Smooth muscle cell (in vitro differentiated cells): ENCODE measurements around the gene IGF2R. TPM values are rescaled to one million over a fixed set of nuclear protein-coding genes. Genes with fewer than 3 reads are reported as not detected.

ENCODE experiments used
- DNase-seq: peaks from one replicate; lab custom pipeline; 2025; ENCODE audit not compliant: unreplicated experiment; lab: John Stamatoyannopoulos, UW
- H2AFZ ChIP-seq: fragments of 200-600 bp; sonication (generic); 2 replicates; pipeline ENCODE4 v1.6.0; 2016; ENCODE audit warnings: antibody characterized with exemption, low read depth, mild to moderate bottlenecking
- H3F3A ChIP-seq: fragments of 200-600 bp; sonication (generic); 2 replicates; pipeline ENCODE4 v1.6.0; 2017; ENCODE audit warnings: antibody characterized with exemption, low read depth
- H3K27ac ChIP-seq: fragments of 200-600 bp; sonication (generic); 2 replicates; pipeline ENCODE4 v1.5.1; 2016; ENCODE audit warnings: low read depth, mild to moderate bottlenecking
- H3K27me3 ChIP-seq: fragments of 200-600 bp; sonication (generic); 2 replicates; pipeline ENCODE4 v1.6.1; 2016; ENCODE audit warnings: low read depth, mild to moderate bottlenecking
- H3K36me3 ChIP-seq: fragments of 200-600 bp; sonication (generic); 2 replicates; pipeline ENCODE4 v1.5.1; 2016; ENCODE audit warnings: low read depth
- H3K4me1 ChIP-seq: fragments of 200-600 bp; sonication (generic); 2 replicates; pipeline ENCODE4 v1.5.1; 2016; ENCODE audit warnings: low read depth
- H3K4me2 ChIP-seq: fragments of 200-600 bp; sonication (generic); 2 replicates; pipeline ENCODE4 v1.6.0; 2016; ENCODE audit warnings: mild to moderate bottlenecking
- H3K4me3 ChIP-seq: fragments of 200-600 bp; sonication (generic); 2 replicates; pipeline ENCODE4 v1.5.1; 2016; ENCODE audit warnings: mild to moderate bottlenecking
- H3K79me2 ChIP-seq: fragments of 200-600 bp; sonication (generic); 2 replicates; pipeline ENCODE4 v1.6.0; 2016; ENCODE audit warnings: low read depth, mild to moderate bottlenecking
- H3K9ac ChIP-seq: fragments of 200-600 bp; sonication (generic); 2 replicates; pipeline ENCODE4 v1.6.0; 2016; ENCODE audit warnings: low read depth
- H3K9me3 ChIP-seq: fragments of 200-600 bp; sonication (generic); replicated peaks from 2 replicates; pipeline ENCODE4 v1.5.1; 2016; ENCODE audit warnings: low read depth
- H4K20me1 ChIP-seq: fragments of 200-600 bp; sonication (generic); 2 replicates; pipeline ENCODE4 v1.6.0; 2016; ENCODE audit warnings: low read depth
- WGBS: methylation state at CpG from one replicate; pipeline ENCODE4 v1.1.7; 2016; ENCODE audit warnings: low lambda C conversion rate; 5-methylcytosine and 5-hydroxymethylcytosine counted together
- polyA plus RNA-seq: library from polyadenylated mRNA; unstranded; fragments of >200 nt; fragmentation: Nextera tagmentation; extraction: Ambion mirVana; gene quantifications from 2 replicates; pipeline ENCODE4 v1.2.1, GENCODE V29; 2016
- total RNA-seq: library from RNA; depleted of rRNA; stranded (reverse); fragments of >200 nt; gene quantifications from 2 replicates; pipeline ENCODE4 v1.2.3, GENCODE V29; 2014
- TF ChIP-seq, protein P1 (sequence below): fragments of 200-600 bp; sonication (generic); IDR thresholded peaks from 2 replicates; pipeline ENCODE4 v1.5.1; 2017; ENCODE audit warnings: borderline replicate concordance, mild to moderate bottlenecking, antibody characterized with exemption; ENCODE audit not compliant: insufficient read depth, poor library complexity, severe bottlenecking

The IGF2R gene
- total and polyA plus RNA-seq, 2 experiments from 2014 or later, result 44.7 to 77.4 TPM

DNA sequence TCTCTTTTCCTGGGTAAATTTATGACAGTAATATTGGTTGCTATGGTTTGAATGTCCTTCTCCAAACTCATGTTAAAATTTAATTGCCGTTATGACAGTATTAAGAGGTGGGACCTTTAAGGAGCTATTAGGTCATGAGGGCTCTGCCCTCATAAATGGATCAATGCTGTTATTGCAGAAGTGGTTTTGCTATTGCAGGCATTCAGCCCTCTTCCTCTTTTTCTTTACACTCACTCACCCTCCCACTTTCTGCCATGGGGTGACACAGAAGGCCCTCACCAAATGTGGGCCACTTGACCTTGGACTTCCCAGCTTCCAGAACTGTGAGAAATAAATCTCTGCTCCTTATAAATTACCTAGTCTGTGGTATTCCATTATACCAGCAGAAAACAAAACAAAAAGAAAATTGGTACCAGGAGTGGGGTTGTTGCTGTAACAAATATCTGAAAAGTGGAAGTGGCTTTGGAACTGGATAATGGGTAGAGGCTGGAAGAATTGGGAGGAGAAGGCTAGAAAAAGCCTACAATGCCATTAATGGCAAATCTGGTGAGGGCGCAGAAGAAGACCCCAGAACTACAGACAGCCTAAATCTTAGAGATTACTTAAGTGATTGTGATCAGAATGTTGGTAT is 24.8 kb upstream of the IGF2R start:
- TF ChIP-seq, protein P1, sequence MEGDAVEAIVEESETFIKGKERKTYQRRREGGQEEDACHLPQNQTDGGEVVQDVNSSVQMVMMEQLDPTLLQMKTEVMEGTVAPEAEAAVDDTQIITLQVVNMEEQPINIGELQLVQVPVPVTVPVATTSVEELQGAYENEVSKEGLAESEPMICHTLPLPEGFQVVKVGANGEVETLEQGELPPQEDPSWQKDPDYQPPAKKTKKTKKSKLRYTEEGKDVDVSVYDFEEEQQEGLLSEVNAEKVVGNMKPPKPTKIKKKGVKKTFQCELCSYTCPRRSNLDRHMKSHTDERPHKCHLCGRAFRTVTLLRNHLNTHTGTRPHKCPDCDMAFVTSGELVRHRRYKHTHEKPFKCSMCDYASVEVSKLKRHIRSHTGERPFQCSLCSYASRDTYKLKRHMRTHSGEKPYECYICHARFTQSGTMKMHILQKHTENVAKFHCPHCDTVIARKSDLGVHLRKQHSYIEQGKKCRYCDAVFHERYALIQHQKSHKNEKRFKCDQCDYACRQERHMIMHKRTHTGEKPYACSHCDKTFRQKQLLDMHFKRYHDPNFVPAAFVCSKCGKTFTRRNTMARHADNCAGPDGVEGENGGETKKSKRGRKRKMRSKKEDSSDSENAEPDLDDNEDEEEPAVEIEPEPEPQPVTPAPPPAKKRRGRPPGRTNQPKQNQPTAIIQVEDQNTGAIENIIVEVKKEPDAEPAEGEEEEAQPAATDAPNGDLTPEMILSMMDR, result no peak
- no peak overlapping the region for H3K9ac ChIP-seq
- H3K27me3 ChIP-seq, result no peaks in the 10 kb centered on the region
- DNase-seq, result no peak
- H3K4me3 ChIP-seq, result no peak overlapping the region
- no peak overlapping the region for H2AFZ ChIP-seq
- no peaks in the 10 kb centered on the region for H3K9me3 ChIP-seq
- H3K36me3 ChIP-seq, result no peaks in the 10 kb centered on the region
- no peak overlapping the region for H3K4me2 ChIP-seq
- H3K4me1 ChIP-seq, result no peaks in the 10 kb centered on the region
- WGBS, result 80% methylated on average over 2 of the region's 2 CpGs
- no peaks in the 10 kb centered on the region for H4K20me1 ChIP-seq
- H3K79me2 ChIP-seq, result no peaks in the 10 kb centered on the region
- no peaks in the 10 kb centered on the region for H3F3A ChIP-seq
- no peak overlapping the region for H3K27ac ChIP-seq

DNA sequence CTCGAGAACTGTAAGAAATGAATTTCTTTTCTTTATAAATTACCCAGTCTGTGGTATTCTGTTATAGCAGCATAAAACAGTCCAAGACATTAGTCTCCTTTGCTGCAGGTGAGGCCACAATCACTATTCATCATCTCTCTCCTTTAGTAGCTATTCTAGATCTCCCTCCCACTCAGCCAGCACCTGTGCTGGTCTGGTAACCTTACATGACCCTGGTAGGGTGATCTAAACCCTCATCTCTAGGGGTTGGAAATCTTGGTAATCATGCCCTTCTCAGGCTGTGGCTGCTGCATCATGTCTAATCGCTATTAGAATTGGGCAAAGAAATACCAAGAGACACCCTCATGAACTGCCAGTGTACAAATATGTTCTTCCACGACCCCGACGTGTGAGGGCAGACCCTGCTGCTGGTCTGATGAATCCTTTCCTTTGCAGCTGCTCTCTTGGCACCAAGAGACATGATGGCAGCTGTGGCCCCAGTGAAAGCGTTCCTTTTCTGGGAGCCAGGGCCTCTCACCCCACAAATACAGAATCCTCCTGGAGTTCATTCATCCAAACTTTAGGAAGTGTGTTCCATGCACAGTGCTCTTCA is 23.0 kb upstream of the IGF2R start:
- H3K36me3 ChIP-seq, result no peaks in the 10 kb centered on the region
- H3F3A ChIP-seq, result no peaks in the 10 kb centered on the region
- no peak overlapping the region for H3K27ac ChIP-seq
- WGBS, result 92% methylated on average over 6 of the region's 6 CpGs
- no peaks in the 10 kb centered on the region for H3K9me3 ChIP-seq
- no peaks in the 10 kb centered on the region for H4K20me1 ChIP-seq
- no peak overlapping the region for H3K9ac ChIP-seq
- no peak overlapping the region for H3K4me2 ChIP-seq
- no peaks in the 10 kb centered on the region for H3K27me3 ChIP-seq
- H2AFZ ChIP-seq, result no peak overlapping the region
- H3K4me1 ChIP-seq, result no peaks in the 10 kb centered on the region
- H3K4me3 ChIP-seq, result no peak overlapping the region
- TF ChIP-seq, protein P1, result no peak
- DNase-seq, result no peak
- no peaks in the 10 kb centered on the region for H3K79me2 ChIP-seq

DNA sequence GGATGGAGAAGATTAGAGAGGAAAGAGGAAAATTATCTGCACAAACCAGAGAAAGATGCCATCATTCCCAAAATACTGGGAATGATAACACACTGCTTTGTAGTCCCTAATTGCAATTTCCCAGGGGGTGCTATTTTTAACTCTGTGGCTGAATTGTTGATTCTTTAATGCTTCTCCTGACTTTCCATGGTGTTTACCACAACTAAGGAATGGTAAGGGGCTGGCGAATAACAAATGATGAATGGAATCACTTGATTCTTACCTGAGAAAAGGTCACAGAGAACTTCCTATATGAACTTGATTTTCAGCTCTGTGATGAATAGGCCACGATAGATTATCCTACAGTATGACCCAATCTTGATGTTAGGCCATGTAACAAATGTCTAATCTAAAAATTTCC is 22.0 kb upstream of the IGF2R start:
- H3K36me3 ChIP-seq, result no peaks in the 10 kb centered on the region
- no peaks in the 10 kb centered on the region for H3K79me2 ChIP-seq
- no peaks in the 10 kb centered on the region for H4K20me1 ChIP-seq
- H3K9ac ChIP-seq, result no peak overlapping the region
- no peaks in the 10 kb centered on the region for H3K9me3 ChIP-seq
- DNase-seq, result no peak
- H2AFZ ChIP-seq, result no peak overlapping the region
- H3K4me2 ChIP-seq, result no peak overlapping the region
- H3K27me3 ChIP-seq, result no peaks in the 10 kb centered on the region
- TF ChIP-seq, protein P1, result no peak
- no peak overlapping the region for H3K4me3 ChIP-seq
- no peaks in the 10 kb centered on the region for H3K4me1 ChIP-seq
- WGBS, result 98% methylated on average over 2 of the region's 2 CpGs
- no peaks in the 10 kb centered on the region for H3F3A ChIP-seq
- no peak overlapping the region for H3K27ac ChIP-seq

DNA sequence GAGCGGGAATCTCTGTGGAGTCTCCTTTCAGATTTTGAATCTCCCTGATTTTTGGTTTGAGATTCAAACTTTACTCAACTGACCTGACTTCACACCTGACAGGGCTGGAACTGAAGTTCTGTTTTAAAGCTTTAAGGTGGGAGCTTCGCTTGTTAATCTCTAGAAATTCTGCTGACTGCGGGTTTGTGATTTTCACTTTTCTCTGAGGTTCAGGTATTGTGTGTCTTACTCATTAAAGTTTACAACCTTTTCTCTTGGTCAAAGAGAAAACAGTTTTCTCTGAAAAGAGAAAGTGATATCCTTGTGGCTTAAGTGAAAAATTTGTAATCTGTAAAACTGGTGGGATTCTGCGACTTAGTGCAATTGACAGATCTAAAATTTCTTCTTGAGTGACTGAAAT is 20.7 kb upstream of the IGF2R start:
- H3K79me2 ChIP-seq, result no peaks in the 10 kb centered on the region
- no peaks in the 10 kb centered on the region for H3K27me3 ChIP-seq
- no peak overlapping the region for H3K9ac ChIP-seq
- H3K4me1 ChIP-seq, result no peaks in the 10 kb centered on the region
- no peak overlapping the region for H3K4me2 ChIP-seq
- H4K20me1 ChIP-seq, result no peaks in the 10 kb centered on the region
- no peaks in the 10 kb centered on the region for H3K9me3 ChIP-seq
- TF ChIP-seq, protein P1, result no peak
- H3K27ac ChIP-seq, result no peak overlapping the region
- H3F3A ChIP-seq, result no peaks in the 10 kb centered on the region
- H2AFZ ChIP-seq, result no peak overlapping the region
- DNase-seq, result no peak
- 93% methylated on average over 4 of the region's 4 CpGs for WGBS
- H3K4me3 ChIP-seq, result no peak overlapping the region
- no peaks in the 10 kb centered on the region for H3K36me3 ChIP-seq
